Stimulated activated CD4-positive, alpha-beta T cell treated with anti-CD3 and anti-CD28 coated beads, Interleukin-1b, Interleukin-23, amount 100 ng/mL, for 1 hour (primary cell): ENCODE results near the gene SCN5A.

Experiments used
- DNase-seq, 2 donors: peaks; one replicate each; pipeline ENCODE4 v3.0.0-alpha.2; 2020; ENCODE audit warnings: low read depth in 2 of 2

SCN5A gene

GRCh38 chr3:38623539-38623938 is 25.9 kb downstream of the SCN5A start:
- DNase-seq, result no peak

DNA sequence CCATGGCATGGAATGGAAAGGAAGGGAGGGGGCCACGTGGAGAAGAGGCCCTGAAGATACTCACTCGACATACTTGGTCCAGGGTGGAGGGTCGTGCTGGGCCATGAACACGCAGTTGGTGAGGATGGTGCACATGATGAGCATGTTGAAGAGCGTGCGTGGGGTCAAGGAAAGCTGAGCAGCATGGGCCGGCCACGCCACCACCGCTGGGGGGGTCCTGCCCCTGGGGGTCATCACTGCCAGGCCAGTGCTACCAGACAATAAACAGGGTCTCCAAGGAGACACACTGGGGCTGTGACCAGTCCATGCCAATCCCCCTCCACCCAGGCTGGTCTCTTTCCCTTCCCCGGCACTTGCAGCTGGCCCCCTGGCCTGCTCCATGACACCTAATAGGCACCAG is 27.2 kb downstream of the SCN5A start:
- DNase-seq, result no peak

DNA sequence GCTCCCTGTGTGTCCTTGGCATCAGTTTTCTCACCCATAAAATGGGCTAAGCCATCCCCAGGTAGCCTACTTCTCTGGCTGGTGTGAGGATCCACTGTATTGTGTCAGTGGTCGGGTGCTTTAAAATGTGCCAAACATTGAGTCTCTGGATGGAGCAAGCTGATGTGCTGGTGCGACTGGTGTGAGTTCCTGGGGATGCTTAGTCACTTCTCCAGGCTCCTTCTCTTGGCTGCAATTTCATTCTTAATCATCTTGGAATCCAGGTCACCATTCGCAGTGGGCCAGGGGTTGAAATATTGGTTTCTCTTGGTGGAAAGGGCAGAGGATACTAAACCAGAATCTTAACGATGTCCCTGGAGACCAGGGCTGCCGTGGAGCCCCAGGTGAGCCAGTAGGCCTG is 29.3 kb downstream of the SCN5A start:
- DNase-seq, result no peak

DNA sequence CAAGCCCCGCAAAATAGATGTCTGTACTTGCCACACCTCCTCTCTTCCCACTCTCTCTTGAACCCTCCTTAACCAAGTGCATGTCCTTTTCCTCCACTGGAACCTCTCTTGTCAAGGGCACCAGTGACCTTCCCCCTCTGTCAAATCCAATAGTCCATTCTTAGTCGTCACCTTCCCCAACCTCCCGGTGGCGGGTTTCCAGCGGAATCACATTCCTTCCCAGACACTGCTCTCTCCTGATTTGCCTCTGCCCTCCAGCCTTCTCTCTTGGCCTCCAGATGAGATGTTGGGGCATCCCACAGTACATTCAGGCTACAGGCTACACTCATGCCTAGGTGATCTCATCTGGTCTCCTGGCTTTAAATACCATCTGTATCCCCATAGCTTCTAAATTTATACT is 31.1 kb downstream of the SCN5A start:
- DNase-seq, result no peak

- DNase-seq, result no peak
These were observed 31.9 kb downstream of the SCN5A start for GRCh38 chr3:38617586-38617985.

DNA sequence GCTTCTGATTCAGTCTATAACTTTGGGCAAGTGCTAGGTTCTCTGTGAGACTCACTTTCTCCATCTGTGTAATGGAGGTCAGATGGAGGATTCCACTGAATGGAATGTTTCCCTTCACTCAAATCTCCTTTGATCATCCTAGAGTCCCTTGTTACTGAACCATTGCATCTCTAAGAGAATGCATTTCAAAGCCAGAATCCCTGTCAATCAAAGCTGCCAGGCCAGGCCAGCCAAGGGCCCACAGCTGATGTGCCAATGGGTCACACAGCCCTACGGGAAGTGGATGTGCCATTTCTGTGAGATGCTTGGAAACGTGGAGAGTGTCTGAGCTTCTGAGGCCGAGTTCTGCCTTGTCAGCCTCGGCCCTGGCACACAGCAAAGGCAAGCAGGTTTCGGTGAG is 32.4 kb downstream of the SCN5A start:
- no peak for DNase-seq

DNA sequence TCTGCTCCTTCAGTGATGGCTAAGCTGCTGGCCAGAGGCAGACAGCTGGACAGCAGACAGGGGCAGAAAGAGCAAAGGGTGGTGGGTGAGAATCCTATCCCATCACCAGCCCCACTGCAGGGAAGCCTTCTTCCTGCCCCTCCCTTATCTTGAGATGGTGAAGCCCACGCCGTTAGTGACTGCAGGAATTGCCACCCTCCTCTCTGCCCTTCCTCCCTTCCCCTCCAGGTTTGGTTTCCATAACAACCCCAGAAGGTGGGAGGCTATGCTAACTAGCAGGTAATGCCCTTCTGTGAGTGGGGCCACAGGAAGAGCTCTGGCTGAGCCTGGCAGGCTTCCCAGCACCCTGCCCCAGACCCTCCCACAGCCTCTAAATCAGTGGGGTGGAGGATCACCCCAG is 32.8 kb downstream of the SCN5A start:
- no peak for DNase-seq

GRCh38 chr3:38616111-38616510 is 33.4 kb downstream of the SCN5A start:
- no peak for DNase-seq

- no peak for DNase-seq
These were observed 34.7 kb downstream of the SCN5A start for GRCh38 chr3:38614651-38615352.

GRCh38 chr3:38614091-38614490 is 35.4 kb downstream of the SCN5A start:
- DNase-seq, result no peak

DNA sequence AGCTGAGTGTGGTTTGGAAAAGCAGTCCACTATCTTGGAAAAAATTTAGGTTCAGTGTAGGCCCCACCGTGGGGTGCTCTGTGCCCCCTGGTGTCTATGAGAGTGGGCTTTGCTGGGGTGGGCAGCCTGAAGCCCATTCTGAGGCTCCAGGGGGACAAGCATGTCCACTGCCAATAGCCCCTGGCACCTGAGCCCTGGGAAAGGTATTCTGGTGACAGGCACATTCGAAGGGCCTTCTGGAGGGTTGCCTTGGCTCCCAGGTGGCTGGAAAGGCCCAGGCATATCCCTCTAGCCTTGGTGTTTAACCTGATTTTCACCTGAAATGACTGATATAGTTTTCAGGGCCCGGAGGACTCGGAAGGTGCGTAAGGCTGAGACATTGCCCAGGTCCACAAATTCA is 36.1 kb downstream of the SCN5A start:
- DNase-seq, result no peak

DNA sequence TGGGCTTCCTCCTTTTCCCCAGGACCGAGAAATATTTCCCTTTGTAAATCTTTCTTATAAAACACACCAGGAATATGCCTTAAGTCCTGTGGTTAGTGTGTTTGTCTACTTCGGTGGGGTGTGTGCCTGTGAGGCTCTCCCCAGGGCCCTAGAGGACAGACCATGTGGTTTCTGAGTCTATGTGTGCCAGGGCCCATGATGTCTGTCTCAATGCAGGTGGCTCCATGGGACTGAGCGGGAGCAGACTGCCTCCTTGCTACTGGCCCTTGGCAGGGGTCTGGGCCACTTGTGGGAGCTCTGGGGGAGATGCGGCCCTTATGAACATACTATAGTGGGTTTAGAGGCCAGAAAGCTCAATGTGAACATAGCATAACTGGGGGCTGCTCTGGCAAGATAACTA is 37.6 kb downstream of the SCN5A start:
- no peak for DNase-seq

- no peak for DNase-seq
These were observed 38.6 kb downstream of the SCN5A start for GRCh38 chr3:38610934-38611333.

DNA sequence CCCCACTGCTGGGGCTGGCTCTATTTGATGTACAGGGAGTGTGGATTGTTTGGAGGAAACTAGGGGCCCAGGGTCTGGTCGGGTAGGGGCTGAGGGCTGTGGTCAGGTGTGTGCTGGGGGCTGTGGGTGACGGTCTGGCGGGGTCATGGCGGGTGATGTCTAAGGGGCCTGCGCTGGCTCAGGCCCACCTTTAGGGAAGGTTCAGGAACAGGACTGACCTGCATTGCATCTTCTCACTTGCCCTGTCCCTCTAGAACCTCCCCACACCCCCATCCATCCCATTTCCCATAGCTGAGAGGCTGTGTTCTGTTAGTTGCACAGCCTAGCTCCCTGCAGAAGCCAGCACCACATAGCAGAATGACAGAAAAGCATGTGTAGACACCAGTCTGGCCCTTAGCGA is 39.1 kb downstream of the SCN5A start:
- no peak for DNase-seq

- no peak for DNase-seq
These were observed 39.9 kb downstream of the SCN5A start for GRCh38 chr3:38609386-38610111.

DNA sequence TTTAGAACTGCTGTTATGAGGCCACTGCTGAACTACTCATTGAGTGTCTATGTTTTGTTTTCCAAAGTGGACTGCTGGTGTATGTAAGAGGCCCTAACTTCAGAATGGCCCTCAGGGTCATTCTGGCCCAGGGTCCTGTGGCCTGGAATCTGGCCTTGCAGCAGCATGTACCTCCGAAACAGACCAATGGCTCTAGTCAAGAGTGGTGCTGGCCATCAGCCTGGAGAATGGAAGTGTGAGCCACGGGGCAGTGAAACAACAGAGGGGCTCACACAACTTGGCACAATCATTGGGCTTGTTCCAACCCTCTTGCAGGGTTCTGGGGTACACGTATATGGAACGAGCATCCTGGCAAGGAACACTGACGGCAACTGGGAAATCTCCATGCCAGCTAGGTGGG is 40.5 kb downstream of the SCN5A start:
- DNase-seq, result no peak

DNA sequence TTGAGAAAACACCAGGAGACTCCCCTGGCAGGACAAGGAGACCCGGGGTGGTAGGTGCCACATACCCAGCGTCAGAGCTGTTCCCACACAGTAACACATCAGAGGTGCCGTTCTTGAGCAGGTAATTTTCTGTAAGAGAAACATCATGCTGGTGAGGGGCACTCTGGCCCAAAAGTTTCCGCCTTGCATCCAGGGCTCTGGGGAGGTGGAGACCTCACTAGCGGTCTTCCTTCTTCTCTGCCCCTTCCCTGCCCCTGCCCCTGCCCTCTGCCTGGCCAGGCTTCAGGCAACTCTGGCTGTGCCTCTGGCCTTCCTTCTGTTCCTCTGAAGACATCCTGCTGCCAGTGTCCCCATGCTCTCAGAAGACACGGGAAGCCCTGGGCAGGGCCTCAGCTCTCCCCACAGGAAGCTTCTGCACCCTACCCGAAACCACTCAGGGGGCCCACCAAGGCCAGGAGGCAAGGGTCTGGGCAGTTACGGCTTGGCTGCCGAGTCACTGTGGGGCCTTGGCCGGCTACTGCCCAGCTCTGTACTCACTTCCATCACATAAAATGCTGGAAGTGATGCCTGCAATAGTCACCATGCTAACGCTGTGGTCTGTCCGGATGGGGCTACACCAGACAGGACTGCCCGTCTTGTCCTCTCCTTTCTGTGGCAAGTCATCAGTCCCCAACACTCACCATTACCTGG is 41.3 kb downstream of the SCN5A start:
- DNase-seq, result no peak

DNA sequence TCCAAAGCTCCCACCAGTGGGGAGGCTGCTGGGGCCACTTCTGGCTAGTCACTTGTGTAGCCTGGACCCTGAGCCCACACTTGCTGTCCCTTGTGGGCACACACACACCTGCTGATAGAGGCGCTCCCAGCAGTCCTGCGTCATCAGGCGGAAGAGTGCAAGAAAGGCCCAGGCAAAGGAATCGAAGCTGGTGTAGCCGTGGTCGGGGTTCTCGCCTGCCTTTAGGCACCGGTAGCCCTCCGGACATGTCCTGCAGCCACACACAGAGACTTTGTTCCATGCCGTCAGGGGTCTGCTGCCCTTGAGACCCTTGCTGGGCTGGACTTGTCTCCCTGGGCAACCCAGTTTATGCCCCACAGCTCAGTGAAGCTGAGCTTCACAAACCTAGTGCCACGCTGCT is 42.9 kb downstream of the SCN5A start:
- DNase-seq, result no peak

GRCh38 chr3:38605981-38606380 is 43.5 kb downstream of the SCN5A start:
- no peak for DNase-seq

DNA sequence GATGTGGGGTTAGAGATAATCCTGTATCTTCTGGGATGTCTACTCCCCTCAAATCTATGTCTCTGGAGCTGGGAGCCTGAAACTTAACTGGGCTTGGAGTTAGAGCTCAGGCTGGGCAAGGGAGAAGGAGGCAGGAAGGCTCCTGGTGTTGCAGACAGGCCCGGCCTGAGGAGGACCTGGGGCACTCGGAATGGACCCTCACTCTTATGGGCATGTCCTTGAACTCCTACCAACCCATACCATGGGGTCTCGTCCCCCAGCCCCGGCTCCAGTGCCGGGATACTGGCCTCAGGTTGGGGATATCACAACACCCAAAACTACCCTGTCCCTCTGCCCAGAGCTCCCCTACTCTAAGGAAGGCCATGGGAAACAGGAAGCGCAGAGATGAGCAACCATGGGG is 45.2 kb downstream of the SCN5A start:
- no peak for DNase-seq

- no peak for DNase-seq
These were observed 45.8 kb downstream of the SCN5A start for GRCh38 chr3:38603731-38604131.

- DNase-seq, result no peak
These were observed 46.8 kb downstream of the SCN5A start for GRCh38 chr3:38602576-38603250.
